HG03558 (cell line): Measurements from ENCODE around the gene NCKAP5.

Experiments used
- ATAC-seq: cut with Tn5 transposase; IDR thresholded peaks from one replicate; pipeline ENCODE4 v1.9.1; 2021; ENCODE audit warnings: moderate number of reproducible peaks; ENCODE audit not compliant: unreplicated experiment; ENCODE audit errors: extremely low read depth

Gene NCKAP5

DNA sequence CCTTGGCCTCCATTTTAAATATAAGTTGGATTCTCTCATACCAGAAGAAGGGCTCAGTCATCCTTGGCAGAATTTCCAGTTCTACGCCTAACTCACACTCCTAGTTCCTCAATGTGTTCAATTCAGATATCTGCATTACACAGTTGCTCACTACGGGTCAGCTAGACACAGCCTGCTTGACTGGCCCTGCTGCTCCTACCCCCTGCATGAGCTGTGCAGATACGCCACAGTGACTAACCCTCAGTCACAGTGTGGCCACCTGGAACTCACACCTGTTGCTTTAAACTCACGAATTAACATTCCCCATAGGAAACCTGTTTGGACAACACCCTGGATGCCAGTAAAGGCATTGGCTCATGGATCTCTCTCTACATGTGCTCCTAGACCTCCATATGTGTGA, 429.6 kb downstream of the NCKAP5 start:
- no peak for ATAC-seq

GRCh38 chr2:133135035-133135654, 433.1 kb downstream of the NCKAP5 start:
- no peak for ATAC-seq

- ATAC-seq: no peak
Measured at GRCh38 chr2:133130548-133131246, 437.6 kb downstream of the NCKAP5 start.

GRCh38 chr2:133124446-133124845, 443.8 kb downstream of the NCKAP5 start:
- ATAC-seq: no peak

- ATAC-seq: no peak
Measured at GRCh38 chr2:133123904-133124303, 444.4 kb downstream of the NCKAP5 start.

- ATAC-seq: no peak
Measured at GRCh38 chr2:133123393-133123792, 444.9 kb downstream of the NCKAP5 start.

GRCh38 chr2:133122529-133122928, 445.7 kb downstream of the NCKAP5 start:
- no peak for ATAC-seq

DNA sequence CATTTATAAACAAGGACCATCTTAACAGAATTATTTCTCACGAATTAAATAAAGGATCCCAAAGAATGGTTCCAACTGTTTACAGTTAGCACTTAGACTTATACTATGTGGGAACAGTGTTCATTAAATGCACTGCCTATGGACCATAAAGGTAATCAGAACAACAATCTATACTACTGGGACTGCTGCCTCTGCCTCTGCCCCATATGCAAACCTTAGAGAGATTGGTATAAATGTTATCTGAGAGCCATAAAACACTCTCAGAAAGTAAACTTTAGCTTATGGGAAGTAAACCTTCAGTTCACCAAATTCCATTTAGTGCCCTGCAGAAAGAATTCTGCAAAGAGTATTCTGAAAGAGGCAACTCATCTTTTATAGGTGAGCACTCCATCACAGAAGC, 448.0 kb downstream of the NCKAP5 start:
- no peak for ATAC-seq

DNA sequence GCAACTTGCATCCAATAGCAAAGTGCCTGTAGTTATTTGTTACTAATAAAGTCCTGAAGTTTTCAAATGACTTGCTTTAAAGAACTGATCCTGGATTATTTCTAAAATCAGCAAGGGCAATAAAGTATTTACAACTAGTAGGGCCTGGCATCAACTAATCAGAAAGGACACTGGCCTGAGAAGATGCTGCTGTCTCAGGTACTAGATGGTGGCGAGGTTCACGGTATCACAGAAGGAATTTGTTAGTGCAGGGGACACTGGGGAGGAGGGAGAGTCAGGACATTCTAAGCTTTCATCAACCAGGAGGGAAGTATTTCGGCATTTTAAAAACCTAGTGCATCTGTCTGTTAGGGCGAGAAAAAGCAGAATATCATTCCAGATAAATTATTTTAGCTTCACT, 458.1 kb downstream of the NCKAP5 start:
- no peak for ATAC-seq

DNA sequence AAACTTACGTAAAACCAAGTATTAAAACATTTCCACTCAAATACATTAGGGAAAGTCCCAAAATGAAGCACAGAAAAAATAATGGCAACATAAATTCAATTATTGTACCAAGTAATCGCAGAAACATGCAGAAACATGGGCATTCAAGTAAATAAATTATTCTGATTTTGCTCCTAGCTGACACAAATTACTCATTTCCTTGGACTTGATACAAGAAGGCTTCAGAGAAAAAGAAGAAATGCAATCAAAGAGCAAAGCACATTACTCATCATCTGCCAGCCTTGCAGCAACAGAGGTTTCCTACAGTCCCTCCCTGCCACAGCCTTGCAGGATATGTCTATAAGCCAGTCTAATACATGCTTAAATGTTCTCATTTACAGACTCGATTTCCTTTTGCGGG, 458.5 kb downstream of the NCKAP5 start:
- ATAC-seq: no peak

- no peak for ATAC-seq
Measured at GRCh38 chr2:133107058-133107815, 461.0 kb downstream of the NCKAP5 start.

DNA sequence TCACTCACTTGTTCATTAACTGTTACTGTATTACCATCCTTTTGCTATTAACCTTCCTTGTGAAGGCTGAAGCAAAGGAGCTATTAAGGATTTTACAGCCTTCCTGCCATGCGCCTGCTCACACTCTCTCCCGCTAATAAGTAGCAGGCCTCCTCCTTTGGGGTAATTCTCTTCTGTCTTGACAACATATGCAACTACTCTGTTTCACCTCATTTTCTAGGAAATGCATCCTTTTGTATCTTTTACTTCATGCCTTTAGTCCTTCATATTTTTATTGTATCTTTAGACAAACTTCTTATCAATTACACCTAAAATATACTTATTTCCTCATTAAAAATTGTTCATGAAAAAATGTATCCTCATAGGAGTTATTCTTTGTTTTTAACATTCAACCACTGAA, 463.4 kb downstream of the NCKAP5 start:
- no peak for ATAC-seq

DNA sequence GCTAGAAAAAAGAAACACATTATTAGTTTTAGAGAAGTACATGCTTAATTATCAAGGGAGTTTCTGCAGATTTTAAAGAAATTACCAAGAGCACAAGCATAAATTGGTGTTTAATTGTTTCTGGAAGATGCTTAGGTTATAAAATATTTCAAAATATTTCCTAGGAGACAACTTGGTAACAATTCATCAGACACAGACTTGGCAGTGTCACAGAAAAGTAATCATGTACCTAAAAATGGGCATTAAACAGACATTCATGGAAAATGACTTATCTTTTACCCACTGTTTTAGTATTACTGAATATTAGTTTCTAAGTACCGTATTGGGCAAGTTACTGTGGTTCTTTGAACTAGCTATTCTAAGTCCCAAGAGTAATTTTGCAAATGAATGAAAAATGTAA, 469.5 kb downstream of the NCKAP5 start:
- ATAC-seq: no peak

DNA sequence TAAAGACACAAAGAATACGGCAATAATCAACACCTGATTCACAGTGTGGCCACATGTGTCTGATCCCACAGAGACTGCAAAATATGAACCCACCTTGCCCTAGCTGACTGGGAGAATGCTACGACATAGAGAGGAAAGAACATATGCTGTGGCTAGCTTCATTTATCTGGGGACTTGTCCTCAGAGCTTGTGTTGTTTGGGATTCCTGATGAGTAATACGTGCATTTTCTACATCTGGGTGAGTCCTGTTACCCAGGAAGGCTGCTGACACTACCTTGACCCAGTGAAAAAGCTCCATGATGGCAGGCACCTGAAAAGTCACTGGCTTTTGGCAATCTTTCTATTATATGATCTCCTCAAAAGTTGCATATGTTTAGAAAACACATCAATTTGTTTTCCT, 470.6 kb downstream of the NCKAP5 start:
- ATAC-seq: no peak

DNA sequence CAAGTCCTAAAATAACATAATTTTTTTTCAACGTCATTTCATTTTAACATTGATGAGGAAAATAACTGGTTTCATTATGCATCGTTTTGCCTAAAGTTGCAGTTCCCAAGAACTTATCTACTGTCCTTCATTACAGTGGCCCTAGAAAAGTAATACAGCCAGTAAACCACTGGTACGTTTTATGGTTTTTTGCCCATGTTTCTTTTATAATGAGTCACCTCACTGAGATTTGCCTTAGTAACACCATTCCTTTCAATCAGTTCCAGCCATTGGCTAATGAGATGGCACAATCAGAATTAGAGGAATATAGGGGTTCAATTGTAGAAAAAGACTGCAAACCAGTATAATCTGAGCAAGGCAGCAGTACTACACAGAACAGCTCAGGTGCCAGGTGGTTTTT, 475.7 kb downstream of the NCKAP5 start:
- no peak for ATAC-seq

DNA sequence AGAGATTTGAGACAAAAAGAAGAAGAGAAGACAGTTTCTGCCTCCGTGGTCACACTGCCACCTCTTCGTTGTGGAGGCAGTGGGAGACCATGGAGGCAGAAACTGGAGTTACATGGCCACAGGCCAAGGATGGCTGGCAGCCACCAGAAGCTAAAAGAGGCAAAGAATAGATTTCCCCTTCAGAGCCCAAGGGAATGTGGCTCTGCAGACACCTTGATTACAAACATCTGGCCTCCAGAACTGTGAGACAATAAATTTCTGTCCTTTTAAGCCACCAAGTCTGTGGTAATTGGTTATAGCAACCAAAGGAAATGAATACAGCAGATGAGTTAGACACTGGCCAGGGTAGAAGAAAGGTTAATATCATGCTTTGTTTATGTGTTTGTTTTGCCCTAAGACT, 477.9 kb downstream of the NCKAP5 start:
- no peak for ATAC-seq

DNA sequence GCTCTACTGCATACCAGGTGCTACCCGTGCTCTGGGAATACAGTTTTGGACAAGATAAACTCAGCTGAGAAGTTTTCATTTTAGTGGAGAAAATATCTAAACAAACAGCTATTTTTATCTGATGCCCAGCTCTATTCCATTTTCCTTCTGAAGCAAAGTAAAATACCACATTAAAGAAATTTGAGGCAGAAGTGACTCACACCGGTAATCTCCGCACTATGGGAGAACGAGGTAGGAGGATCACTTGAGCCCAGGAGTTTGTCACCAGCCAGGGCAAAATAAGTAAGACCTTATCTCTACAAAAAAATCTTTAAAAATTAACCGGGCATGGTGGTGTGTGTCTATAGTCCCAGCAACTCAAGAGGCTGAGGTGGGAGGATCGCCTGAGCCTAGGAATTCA, 482.1 kb downstream of the NCKAP5 start:
- ATAC-seq: no peak

DNA sequence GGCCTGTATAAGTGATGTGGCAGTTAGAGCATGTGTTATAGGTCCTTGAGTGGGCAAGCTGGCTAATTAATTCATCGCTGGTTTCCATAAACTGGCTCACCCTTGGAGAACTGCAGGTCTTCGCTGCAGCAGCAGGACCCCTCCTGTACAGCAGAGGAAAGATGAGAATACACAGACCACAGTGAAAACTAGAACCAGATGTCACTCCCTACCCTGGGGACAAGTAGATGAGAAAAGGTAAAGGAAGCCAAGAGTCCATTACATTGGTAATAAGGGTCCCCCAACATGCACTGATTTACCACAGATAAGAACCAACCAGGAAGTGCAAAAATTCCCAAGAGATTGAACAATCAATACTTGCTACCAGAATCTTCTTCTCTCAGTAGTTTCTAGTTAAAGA, 482.6 kb downstream of the NCKAP5 start:
- no peak for ATAC-seq

- no peak for ATAC-seq
Measured at GRCh38 chr2:133082034-133082433, 486.2 kb downstream of the NCKAP5 start.

GRCh38 chr2:133080822-133081221, 487.4 kb downstream of the NCKAP5 start:
- ATAC-seq: no peak

GRCh38 chr2:133078667-133079411, 489.4 kb downstream of the NCKAP5 start:
- no peak for ATAC-seq
